ENCODE results near the gene IGFL4.

Gene IGFL4

DNA sequence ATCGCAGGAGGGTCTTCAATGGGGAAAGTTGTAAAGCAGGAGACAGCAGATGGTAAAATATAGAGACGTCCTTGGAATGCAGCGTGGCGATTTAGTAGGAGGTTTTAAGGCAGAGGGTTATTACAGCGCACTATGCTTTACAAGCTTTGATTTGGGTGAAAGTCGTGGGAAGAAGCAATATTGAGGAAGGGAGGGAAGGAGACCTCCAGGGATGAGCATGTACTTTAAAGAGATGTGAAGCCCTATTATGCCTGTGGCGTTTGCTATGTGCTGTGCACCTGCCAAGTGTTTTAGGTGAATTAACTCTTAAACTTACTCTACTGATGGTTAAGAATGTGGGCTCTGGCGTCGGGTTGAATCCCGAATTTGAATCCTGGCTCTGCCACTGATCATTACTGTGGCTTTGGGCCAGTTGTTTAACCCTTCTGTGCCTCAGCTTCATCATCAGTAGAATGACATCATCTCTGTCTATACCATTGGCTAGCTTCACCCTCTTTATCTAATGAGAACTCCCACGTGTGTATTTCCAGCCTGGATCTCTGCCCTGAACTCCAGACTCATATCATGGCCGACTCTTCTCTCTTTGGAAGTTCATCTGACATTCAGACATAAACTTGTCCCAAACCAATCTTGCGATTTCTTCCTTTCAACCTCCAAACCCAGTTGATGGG is 45.0 kb downstream of the IGFL4 start:
- DNase-seq, result no peak
- no peaks in the 10 kb centered on the region for H3K27me3 ChIP-seq (ENCODE audit: insufficient read depth, low read length)
- peak overlapping the region; percentile 84 for H3K9ac ChIP-seq (ENCODE audit: low read length)
- peak overlapping the region; percentile 92 for H3K4me2 ChIP-seq (ENCODE audit: low read length)
- peaks cover 3% of the 10 kb centered on the region for H3K79me1 ChIP-seq (ENCODE audit: low read length)
- H3K23ac ChIP-seq (ENCODE audit: low read length), result no peak overlapping the region
- no peak overlapping the region for H3K27ac ChIP-seq (ENCODE audit: low read depth, low read length)
- H2BK12ac ChIP-seq (ENCODE audit: low read length), result no peak overlapping the region
- H4K12ac ChIP-seq (ENCODE audit: low read depth, low read length), result peak overlapping the region; percentile 38
- H2BK5ac ChIP-seq (ENCODE audit: low read depth, low read length, poor library complexity), result peak overlapping the region; percentile 70
- H4K8ac ChIP-seq (ENCODE audit: low read depth, low read length), result peak overlapping the region; percentile 89
- H2BK120ac ChIP-seq (ENCODE audit: insufficient read depth, low read length, poor library complexity), result no peak overlapping the region
- H2AK5ac ChIP-seq (ENCODE audit: low read length), result peak overlapping the region; percentile 10
- peaks cover 4% of the 10 kb centered on the region for H3K79me2 ChIP-seq (ENCODE audit: control insufficient read depth, insufficient read depth, low read length, poor library complexity)
- no peaks in the 10 kb centered on the region for H3K9me3 ChIP-seq (ENCODE audit: insufficient read depth, low read depth, low read length)
- peaks cover 13 to 20% of the 10 kb centered on the region in 2 experiments for H3K4me1 ChIP-seq (ENCODE audit: control insufficient read depth in 1 of 2, insufficient read depth in 2 of 2, low read length in 2 of 2)
- peak overlapping the region; percentile 52 for H4K91ac ChIP-seq (ENCODE audit: low read depth, low read length)
- no CpG with 5 or more reads among the region's 13 CpGs for WGBS (ENCODE audit: extremely low coverage, insufficient coverage, insufficient read length)
- H3K14ac ChIP-seq (ENCODE audit: low read length), result peak overlapping the region; percentile 83
- peak overlapping the region; percentile 28 for H3K4ac ChIP-seq (ENCODE audit: low read depth, low read length)
- peak overlapping the region; percentile 92 for H3K4me3 ChIP-seq (ENCODE audit: low read depth, low read length)
- no peak overlapping the region for H3K18ac ChIP-seq (ENCODE audit: low read length)
- H3K36me3 ChIP-seq (ENCODE audit: control insufficient read depth in 1 of 2, insufficient read depth in 2 of 2, low read length in 2 of 2), result peaks cover 0 to 3% of the 10 kb centered on the region in 2 experiments
- H2AFZ ChIP-seq (ENCODE audit: insufficient read depth, low read length, poor library complexity), result peak overlapping the region; percentile 44

DNA sequence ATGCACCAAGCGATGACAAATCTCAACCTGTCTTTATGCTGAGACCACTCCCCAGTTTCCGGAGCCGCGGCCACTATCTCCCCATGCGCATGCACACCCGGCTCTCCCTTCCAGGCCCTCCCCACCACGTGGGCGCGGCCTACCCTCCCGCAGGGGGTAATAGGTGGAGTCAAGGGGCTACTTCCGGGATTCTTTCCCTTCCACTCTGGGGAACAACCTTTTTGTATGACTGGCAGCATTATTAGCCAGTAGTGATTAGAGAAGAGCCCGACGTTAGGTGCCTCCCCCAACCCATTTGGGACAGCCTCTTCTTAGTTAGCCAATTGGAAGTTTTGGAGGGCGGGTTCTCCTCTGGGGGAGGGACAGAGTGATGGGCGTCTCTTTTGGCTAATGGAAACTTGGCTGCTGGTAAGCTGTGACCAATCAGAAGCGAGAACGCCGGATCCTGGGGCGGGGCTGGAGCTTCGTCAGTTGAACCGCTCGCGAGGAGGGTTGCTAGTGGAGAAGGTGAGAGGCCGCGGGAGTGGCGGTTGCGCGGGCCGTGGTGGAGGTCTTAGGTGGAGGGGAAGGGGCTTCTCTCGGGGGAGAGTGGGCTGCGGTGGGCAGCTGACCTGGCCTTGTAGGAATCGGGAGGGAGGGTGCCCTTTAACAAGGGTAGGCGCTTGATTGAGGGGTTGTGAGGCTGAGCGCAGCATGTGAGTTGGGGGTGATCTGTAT is 45.6 kb downstream of the IGFL4 start, which contains the start of gene CCDC61:
Gene CCDC61 (plus strand): TSS at position 470 of the 717 bp plus-strand sequence. CDS start 7,552 bp downstream, outside the sequence.
- Histone ChIP-seq H2AK5ac (ENCODE audit: low read length) (peak within 1 kb of the TSS; percentile 10), H3K9me3 (ENCODE audit: insufficient read depth, low read depth, low read length) (no peaks in the 10 kb centered on the region), H2AFZ (ENCODE audit: insufficient read depth, low read length, poor library complexity) (peak within 1 kb of the TSS; percentile 44), H3K14ac (ENCODE audit: low read length) (peak within 1 kb of the TSS; percentile 83), H4K91ac (ENCODE audit: low read depth, low read length) (peak within 1 kb of the TSS; percentile 52), H3K4ac (ENCODE audit: low read depth, low read length) (peak within 1 kb of the TSS; percentile 28), H3K36me3 (ENCODE audit: control insufficient read depth in 1 of 2, insufficient read depth in 2 of 2, low read length in 2 of 2) (peaks cover 0 to 3% of the 10 kb centered on the region in 2 experiments), H3K23ac (ENCODE audit: low read length) (no peak within 1 kb of the TSS), H3K27me3 (ENCODE audit: insufficient read depth, low read length) (no peaks in the 10 kb centered on the region), H3K18ac (ENCODE audit: low read length) (no peak within 1 kb of the TSS), H3K9ac (ENCODE audit: low read length) (peak within 1 kb of the TSS; percentile 84), H3K4me1 (ENCODE audit: control insufficient read depth in 1 of 2, insufficient read depth in 2 of 2, low read length in 2 of 2) (peaks cover 10 to 13% of the 10 kb centered on the region in 2 experiments), H2BK5ac (ENCODE audit: low read depth, low read length, poor library complexity) (peak within 1 kb of the TSS; percentile 70), H3K79me1 (ENCODE audit: low read length) (peaks cover 3% of the 10 kb centered on the region), H3K79me2 (ENCODE audit: control insufficient read depth, insufficient read depth, low read length, poor library complexity) (peaks cover 4% of the 10 kb centered on the region), H4K8ac (ENCODE audit: low read depth, low read length) (peak within 1 kb of the TSS; percentile 89), H2BK12ac (ENCODE audit: low read length) (no peak within 1 kb of the TSS), H3K4me2 (ENCODE audit: low read length) (peak within 1 kb of the TSS; percentile 92), H4K12ac (ENCODE audit: low read depth, low read length) (peak within 1 kb of the TSS; percentile 38), H3K4me3 (ENCODE audit: low read depth, low read length) (peak within 1 kb of the TSS; percentile 92), H2BK120ac (ENCODE audit: insufficient read depth, low read length, poor library complexity) (no peak within 1 kb of the TSS), H3K27ac (ENCODE audit: low read depth, low read length) (no peak within 1 kb of the TSS)
- no CpG with 5 or more reads among the region's 34 CpGs for WGBS (ENCODE audit: extremely low coverage, insufficient coverage, insufficient read length)
- DNase-seq, result peak; percentile 98 to 100

DNA sequence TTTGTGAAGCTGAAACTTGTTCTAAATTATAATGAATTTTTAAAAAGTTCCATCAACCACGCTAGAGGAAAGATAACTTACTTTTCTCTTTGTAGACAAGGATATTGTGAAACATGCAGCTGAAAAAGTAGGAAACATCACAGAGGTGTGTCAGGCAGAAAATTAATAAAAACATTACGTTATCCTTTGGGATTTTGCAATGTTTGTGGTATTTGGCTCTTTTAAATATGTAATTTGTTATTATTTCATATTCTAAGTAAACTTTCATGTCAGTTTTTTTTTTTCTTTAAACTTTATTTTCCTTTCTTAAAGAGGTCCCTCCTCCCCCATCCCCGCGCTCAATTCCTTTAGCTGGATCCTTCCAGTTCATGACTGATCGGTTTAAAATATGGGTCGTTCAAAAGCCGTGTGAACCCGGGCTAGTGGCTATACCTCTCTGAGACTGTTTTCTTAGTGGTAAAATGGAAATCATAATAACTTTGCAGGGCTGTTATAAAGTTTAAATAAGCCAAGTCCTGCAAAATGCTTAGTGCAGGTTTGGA is 46.3 kb downstream of the IGFL4 start:
- Histone ChIP-seq H4K91ac (ENCODE audit: low read depth, low read length) (no peak overlapping the region), H3K9ac (ENCODE audit: low read length) (no peak overlapping the region), H4K12ac (ENCODE audit: low read depth, low read length) (no peak overlapping the region), H3K27me3 (ENCODE audit: insufficient read depth, low read length) (no peaks in the 10 kb centered on the region), H2AK5ac (ENCODE audit: low read length) (no peak overlapping the region), H3K27ac (ENCODE audit: low read depth, low read length) (no peak overlapping the region), H4K8ac (ENCODE audit: low read depth, low read length) (peak overlapping the region; percentile 13), H3K18ac (ENCODE audit: low read length) (no peak overlapping the region), H3K36me3 (ENCODE audit: control insufficient read depth in 1 of 2, insufficient read depth in 2 of 2, low read length in 2 of 2) (peaks cover 0 to 3% of the 10 kb centered on the region in 2 experiments), H2BK120ac (ENCODE audit: insufficient read depth, low read length, poor library complexity) (no peak overlapping the region), H2BK12ac (ENCODE audit: low read length) (no peak overlapping the region), H3K4me1 (ENCODE audit: control insufficient read depth in 1 of 2, insufficient read depth in 2 of 2, low read length in 2 of 2) (peaks cover 6 to 7% of the 10 kb centered on the region in 2 experiments), H2BK5ac (ENCODE audit: low read depth, low read length, poor library complexity) (no peak overlapping the region), H3K14ac (ENCODE audit: low read length) (no peak overlapping the region), H3K4ac (ENCODE audit: low read depth, low read length) (no peak overlapping the region), H3K79me1 (ENCODE audit: low read length) (peaks cover 3% of the 10 kb centered on the region), H3K79me2 (ENCODE audit: control insufficient read depth, insufficient read depth, low read length, poor library complexity) (peaks cover 4% of the 10 kb centered on the region), H3K4me2 (ENCODE audit: low read length) (peak overlapping the region; percentile 82), H2AFZ (ENCODE audit: insufficient read depth, low read length, poor library complexity) (peak overlapping the region; percentile 3), H3K4me3 (ENCODE audit: low read depth, low read length) (no peak overlapping the region), H3K9me3 (ENCODE audit: insufficient read depth, low read depth, low read length) (no peaks in the 10 kb centered on the region), H3K23ac (ENCODE audit: low read length) (no peak overlapping the region)
- WGBS (ENCODE audit: extremely low coverage, insufficient coverage, insufficient read length), result no CpG with 5 or more reads among the region's 8 CpGs
- DNase-seq, result peak in 1 of 2 donors; percentile 52

DNA sequence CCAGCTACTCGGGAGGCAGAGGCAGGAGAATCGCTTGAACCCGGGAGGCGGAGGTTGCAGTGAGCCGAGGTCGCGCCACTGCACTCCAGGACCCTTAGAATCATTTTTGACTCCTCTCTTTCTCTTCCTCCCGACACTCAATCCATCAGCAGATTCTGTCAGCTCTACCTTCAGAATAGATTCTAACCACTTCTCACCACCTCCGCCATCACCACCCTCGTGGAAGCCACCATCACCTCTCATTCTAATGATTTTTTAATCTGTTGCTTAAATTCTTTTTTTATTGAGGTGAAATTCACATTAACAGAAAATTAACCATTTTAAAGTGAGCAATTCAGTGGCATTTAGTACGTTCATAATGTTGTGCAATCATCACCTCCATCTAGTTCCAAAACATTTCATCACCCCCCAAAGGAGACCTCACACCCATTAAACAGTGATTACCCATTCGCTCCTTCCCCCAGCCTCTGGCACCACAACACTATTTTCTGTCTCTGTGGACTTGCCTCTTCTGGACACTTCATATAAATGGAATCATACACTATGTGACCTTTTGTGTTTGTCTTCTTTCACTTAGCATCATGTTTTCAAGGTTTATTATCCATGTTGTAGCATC is 50.6 kb downstream of the IGFL4 start:
- no peaks in the 10 kb centered on the region for H3K79me1 ChIP-seq (ENCODE audit: low read length)
- no peak overlapping the region for H3K4me3 ChIP-seq (ENCODE audit: low read depth, low read length)
- H2AK5ac ChIP-seq (ENCODE audit: low read length), result no peak overlapping the region
- H3K14ac ChIP-seq (ENCODE audit: low read length), result no peak overlapping the region
- no CpG with 5 or more reads among the region's 12 CpGs for WGBS (ENCODE audit: extremely low coverage, insufficient coverage, insufficient read length)
- H3K4me1 ChIP-seq (ENCODE audit: control insufficient read depth in 1 of 2, insufficient read depth in 2 of 2, low read length in 2 of 2), result no peaks in the 10 kb centered on the region
- H3K23ac ChIP-seq (ENCODE audit: low read length), result no peak overlapping the region
- no peak overlapping the region for H2AFZ ChIP-seq (ENCODE audit: insufficient read depth, low read length, poor library complexity)
- no peaks in the 10 kb centered on the region for H3K79me2 ChIP-seq (ENCODE audit: control insufficient read depth, insufficient read depth, low read length, poor library complexity)
- no peak overlapping the region for H4K91ac ChIP-seq (ENCODE audit: low read depth, low read length)
- H2BK120ac ChIP-seq (ENCODE audit: insufficient read depth, low read length, poor library complexity), result no peak overlapping the region
- H3K27me3 ChIP-seq (ENCODE audit: insufficient read depth, low read length), result no peaks in the 10 kb centered on the region
- no peaks in the 10 kb centered on the region for H3K9me3 ChIP-seq (ENCODE audit: insufficient read depth, low read depth, low read length)
- no peak overlapping the region for H2BK5ac ChIP-seq (ENCODE audit: low read depth, low read length, poor library complexity)
- H3K27ac ChIP-seq (ENCODE audit: low read depth, low read length), result no peak overlapping the region
- H4K12ac ChIP-seq (ENCODE audit: low read depth, low read length), result no peak overlapping the region
- no peak overlapping the region for H2BK12ac ChIP-seq (ENCODE audit: low read length)
- H4K8ac ChIP-seq (ENCODE audit: low read depth, low read length), result no peak overlapping the region
- H3K4me2 ChIP-seq (ENCODE audit: low read length), result no peak overlapping the region
- no peak overlapping the region for H3K4ac ChIP-seq (ENCODE audit: low read depth, low read length)
- no peaks in the 10 kb centered on the region for H3K36me3 ChIP-seq (ENCODE audit: control insufficient read depth in 1 of 2, insufficient read depth in 2 of 2, low read length in 2 of 2)
- DNase-seq, result no peak
- no peak overlapping the region for H3K9ac ChIP-seq (ENCODE audit: low read length)
- H3K18ac ChIP-seq (ENCODE audit: low read length), result no peak overlapping the region
